CD4-positive, alpha-beta T cell treated with Interleukin-17A for 1 hour (primary cell): ENCODE measurements around the gene EBPL.

ENCODE experiments used
- DNase-seq: peaks from one replicate; pipeline ENCODE4 v3.0.0-alpha.2; 2020

EBPL gene

GRCh38 chr13:49670828-49671227, 20.5 kb downstream of the EBPL start:
- DNase-seq = no peak

DNA sequence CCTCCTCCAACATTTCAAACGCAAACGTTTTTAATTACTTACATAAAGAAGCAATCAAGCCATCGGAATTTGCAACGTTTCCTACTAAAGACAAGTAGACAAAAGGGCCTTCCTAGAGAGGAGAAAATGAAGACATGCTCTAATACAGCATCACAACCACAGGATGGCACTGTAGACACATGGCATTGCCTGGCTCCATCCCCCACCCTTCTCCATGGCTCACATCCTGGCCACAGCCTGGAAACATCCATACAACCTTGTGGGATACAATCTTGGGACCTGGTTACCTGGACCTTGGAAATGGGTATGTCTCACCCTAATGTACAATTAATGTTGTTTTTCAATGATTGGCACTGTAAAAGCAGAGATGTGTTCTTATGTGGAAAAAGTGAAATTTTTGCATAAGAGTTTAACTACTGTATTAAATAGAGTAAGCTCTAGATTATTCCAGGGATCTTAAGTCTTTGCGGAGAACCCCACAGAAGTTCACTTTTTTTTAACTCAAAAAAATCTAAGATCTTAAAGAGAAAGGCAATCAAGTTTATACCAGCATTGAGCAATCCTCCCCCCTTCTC, 21.5 kb downstream of the EBPL start:
- peak; percentile 22 for DNase-seq

- no peak for DNase-seq
Observed at GRCh38 chr13:49667773-49668172, 23.5 kb downstream of the EBPL start.

- DNase-seq = no peak
Observed at GRCh38 chr13:49664606-49665005, 26.7 kb downstream of the EBPL start.

- no peak for DNase-seq
Observed at GRCh38 chr13:49657241-49657641, 34.0 kb downstream of the EBPL start.

GRCh38 chr13:49655906-49656305, 35.4 kb downstream of the EBPL start:
- no peak for DNase-seq

DNA sequence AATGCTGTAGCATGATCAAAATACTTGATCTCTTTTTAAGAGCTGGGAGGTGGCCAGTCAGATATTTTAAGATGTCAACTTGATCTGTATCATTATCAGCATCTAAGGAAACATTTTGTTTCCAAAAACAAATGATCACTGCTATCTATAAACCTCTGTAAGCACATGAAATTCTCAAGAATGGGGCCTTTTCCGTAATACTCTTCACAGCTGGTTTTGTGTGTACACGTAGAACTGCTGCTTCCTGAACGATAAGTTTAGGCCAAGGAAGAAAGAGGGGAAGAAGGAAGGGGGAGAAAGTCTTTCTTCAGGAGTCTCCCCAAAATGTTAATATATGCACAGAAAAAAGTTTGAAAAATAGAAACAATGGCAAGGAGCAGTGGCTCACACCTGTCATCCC, 37.3 kb downstream of the EBPL start:
- no peak for DNase-seq

DNA sequence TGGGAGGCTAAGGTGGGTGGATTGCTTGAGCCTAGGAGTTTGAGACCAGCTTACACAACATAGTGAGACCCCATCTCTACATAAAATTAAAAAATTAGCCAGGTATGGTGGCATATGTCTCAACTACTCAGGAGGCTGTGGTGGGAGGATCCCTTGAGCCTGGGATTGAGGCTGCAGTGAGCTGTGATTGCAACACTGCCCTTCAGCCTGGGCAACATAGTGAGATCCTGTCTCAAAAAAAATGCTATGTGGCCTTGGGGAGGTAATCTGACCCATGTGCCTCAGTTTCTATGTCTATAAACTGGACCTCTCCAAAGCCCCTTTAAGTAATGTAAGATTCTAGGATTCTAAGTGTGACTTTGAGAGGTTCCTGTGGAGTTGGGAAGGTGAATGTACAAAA, 37.8 kb downstream of the EBPL start:
- DNase-seq = no peak

- DNase-seq = peak; percentile 17
Observed at GRCh38 chr13:49652355-49653305, 38.7 kb downstream of the EBPL start.

GRCh38 chr13:49651570-49652354, 39.5 kb downstream of the EBPL start:
- no peak for DNase-seq

- no peak for DNase-seq
Observed at GRCh38 chr13:49649963-49650312, 41.3 kb downstream of the EBPL start.

DNA sequence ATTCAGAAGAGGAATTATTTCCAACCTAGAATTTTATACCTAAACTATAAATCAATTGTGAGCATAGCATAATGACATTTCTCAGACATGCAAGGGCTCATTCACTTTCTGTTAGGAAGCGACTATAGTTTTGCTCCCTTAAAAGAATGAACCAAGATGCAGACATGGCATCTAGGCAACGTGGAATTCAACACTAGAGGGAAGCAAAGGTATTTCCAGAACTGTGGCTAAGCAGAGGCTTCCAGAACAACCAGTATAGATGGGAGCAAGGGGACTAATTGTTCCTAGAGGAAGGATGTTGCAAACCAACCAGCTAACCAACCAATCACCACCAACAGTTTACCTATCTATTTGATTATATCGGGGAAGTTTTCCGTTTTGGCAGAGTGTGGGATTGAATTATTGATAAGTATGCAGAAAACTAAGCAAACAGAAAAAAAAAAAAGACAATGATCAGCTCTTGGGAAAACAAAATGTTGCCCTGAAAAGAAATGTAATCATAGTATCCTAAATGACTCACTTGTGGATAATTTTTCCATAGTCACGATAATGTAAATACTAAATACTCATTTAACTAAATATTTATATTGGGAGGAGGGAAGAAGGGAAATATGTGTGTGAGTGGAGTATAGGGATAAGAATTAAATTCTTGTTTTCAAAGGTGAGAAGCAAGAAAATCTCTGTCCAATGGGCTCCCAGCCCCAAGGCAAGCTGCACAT, 41.9 kb downstream of the EBPL start:
- no peak for DNase-seq

DNA sequence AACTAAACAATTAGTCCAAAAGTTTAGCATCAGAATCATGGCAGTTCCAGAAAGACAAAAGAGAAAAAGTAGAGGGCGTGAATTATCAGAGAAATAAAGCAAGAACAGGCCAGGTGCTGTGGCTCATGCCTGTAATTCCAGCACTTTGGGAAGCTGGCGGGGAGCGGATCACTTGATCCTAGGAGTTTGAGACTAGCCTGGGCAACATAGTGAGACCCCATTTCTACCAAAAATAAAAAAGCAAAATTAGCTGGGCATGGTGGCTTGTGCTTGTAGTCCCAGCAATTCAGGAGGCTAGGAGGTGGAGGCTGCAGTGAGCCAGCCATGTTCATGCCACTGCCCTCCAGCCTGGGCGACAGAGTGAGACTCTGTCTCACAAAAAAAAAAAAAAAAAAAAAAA, 44.6 kb downstream of the EBPL start:
- no peak for DNase-seq

DNA sequence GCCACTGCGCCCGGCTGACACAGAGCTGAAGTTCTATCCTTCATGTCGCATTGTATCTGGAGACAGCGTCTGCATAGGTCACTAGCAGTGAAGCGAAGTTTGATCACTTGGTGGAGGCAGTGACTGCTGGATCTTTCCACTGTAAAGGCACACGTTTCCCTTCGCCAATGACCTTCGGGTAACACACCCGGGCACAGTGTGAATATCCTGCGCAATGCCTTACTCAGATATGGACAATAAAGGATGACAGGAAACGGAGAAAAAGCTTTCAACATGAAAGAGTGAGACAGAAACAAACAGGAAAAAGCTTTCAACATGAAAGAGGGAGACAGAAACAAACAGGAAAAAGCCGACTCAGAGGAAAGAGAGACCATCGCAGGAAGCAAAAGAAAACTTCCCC, 45.8 kb downstream of the EBPL start:
- no peak for DNase-seq

DNA sequence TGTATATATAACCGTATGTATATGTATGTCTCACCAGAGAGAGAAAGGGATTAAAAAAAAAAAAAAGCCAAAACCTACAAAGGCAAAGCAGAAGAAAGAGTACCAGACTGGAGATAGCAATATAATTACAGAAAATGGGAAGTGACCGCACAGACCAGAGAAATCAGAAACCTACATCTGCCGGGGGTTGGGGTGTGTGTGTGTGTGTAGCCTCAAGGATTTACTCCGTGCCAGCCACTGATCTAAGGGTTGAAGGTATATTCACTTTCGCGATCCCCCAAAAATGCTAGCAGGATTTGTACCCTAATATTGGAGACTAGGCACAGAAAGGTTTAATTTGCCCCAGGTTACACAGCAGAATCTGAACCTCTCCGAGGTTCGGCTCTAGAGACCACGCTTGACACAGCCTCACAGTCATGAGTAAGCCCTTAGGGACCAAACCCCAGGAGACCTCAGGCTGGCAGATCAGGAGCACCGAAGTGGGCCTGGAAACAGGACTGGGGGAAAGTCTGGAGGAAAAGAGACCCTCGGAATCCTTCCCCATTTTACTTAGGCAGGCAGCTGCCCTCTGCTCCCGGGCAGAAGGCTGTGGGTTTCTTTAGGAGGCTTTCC, 48.1 kb downstream of the EBPL start:
- no peak for DNase-seq

- peak; percentile 12 for DNase-seq
Observed at GRCh38 chr13:49641801-49642291, 49.4 kb downstream of the EBPL start.

DNA sequence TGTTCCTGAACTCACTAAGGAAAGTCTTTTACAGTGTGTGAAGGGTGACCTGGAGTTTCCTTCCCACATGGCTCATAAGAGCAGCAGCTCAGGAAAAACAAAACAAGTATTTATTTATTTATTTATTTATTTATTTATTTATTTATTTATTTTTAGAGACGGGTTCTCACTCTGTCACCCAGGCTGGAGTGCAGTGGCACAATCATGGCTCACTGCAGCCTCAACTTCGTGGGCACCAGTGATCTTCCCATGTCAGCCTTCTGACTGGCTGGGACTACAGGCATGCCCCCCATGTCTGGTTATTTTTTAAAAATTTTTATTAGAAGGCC, 52.6 kb downstream of the EBPL start:
- no peak for DNase-seq

DNA sequence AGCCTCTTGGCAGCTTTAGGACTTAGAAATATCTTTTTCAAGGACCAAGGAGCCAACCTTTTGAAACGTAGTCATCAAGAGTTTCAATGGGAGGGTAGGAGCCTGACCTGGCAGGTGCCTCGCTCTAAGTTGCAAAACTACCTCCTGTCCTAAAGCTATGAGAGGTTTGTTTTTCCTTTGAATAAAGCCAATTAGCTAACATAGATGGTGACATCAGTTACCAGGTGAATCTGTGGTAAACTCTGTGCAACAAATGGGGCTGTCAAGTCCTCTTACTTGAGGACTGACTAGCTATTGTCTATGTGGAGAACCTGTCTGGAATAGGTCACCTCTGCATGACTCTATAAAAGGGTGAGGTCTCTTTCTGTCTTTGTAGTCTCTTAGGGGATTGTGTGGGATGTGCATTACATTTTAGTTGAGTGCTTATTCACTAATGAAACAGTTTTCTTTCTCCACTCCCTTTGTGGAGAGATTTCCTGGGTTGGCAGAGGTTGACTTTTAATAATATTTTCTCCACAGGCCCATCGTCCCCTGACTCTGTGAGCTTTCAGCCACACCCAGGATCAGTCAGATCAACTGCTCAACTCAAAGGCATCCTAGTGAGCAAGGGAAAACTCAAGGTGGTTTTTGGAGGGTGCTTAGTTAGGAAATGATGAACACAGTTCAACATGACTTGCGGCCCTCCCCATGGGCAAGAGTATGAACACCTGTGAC, 53.1 kb downstream of the EBPL start:
- DNase-seq = no peak

- DNase-seq = no peak
Observed at GRCh38 chr13:49636705-49637104, 54.6 kb downstream of the EBPL start.

- peak; percentile 72 for DNase-seq
Observed at GRCh38 chr13:49635599-49636433, 55.5 kb downstream of the EBPL start.

DNA sequence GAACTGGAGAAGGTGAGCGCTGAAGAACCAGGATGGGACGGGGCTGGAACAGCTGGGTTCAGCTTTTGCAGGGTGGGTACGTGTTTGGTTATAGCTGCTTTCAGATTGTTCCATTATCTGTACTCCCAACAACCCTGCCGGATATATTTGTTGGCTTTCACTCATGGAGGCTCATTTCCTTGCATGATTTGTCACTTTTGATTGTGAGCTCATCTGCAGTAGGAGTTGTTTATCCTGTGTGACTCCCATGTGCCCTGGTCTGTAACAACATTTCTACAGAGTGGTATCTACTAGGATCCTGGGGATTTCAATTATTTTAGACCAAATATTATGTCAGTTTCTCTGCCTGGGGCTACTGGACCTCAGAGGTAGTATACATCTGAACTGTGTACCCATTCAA, 57.6 kb downstream of the EBPL start:
- no peak for DNase-seq
